ENCODE results near the gene CTSO. TPM values are rescaled to one million over a fixed set of nuclear protein-coding genes. Genes with fewer than 3 reads are reported as not detected.

CTSO gene
- total RNA-seq, 2 donors from 2014 or later: 1.9 to 2.7 TPM

- ATAC-seq (replicated peaks): no peak
- Mint-ChIP-seq H3K27ac (no peak overlapping the region), H3K9me3 (peaks cover 3% of the 10 kb centered on the region), H3K27me3 (peaks cover 17% of the 10 kb centered on the region), H3K36me3 (ENCODE audit: low read depth) (no peaks in the 10 kb centered on the region), H3K4me1 (peaks cover 5% of the 10 kb centered on the region), H3K4me3 (no peak overlapping the region)
Observed at GRCh38 chr4:155966171-155966570, 12.5 kb upstream of the CTSO start.

- Mint-ChIP-seq H3K4me3 (no peak overlapping the region), H3K9me3 (peaks cover 3% of the 10 kb centered on the region), H3K4me1 (peaks cover 5% of the 10 kb centered on the region), H3K27ac (no peak overlapping the region), H3K36me3 (ENCODE audit: low read depth) (no peaks in the 10 kb centered on the region), H3K27me3 (peaks cover 9% of the 10 kb centered on the region)
- ATAC-seq (replicated peaks): no peak
Observed at GRCh38 chr4:155964016-155964891, 10.6 kb upstream of the CTSO start.

GRCh38 chr4:155962767-155963166 lies 9.1 kb upstream of the CTSO start:
- H3K36me3 Mint-ChIP-seq (ENCODE audit: low read depth): no peaks in the 10 kb centered on the region
- H3K4me1 Mint-ChIP-seq: peaks cover 5% of the 10 kb centered on the region
- ATAC-seq (replicated peaks): no peak
- H3K9me3 Mint-ChIP-seq: no peaks in the 10 kb centered on the region
- no peak overlapping the region for H3K27ac Mint-ChIP-seq
- peaks cover 11% of the 10 kb centered on the region for H3K27me3 Mint-ChIP-seq
- H3K4me3 Mint-ChIP-seq: no peak overlapping the region

- H3K36me3 Mint-ChIP-seq (ENCODE audit: low read depth): no peaks in the 10 kb centered on the region
- peaks cover 12% of the 10 kb centered on the region for H3K27me3 Mint-ChIP-seq
- no peak overlapping the region for H3K4me3 Mint-ChIP-seq
Observed at GRCh38 chr4:155961575-155961974, 7.9 kb upstream of the CTSO start.

GRCh38 chr4:155960522-155960921 lies 6.9 kb upstream of the CTSO start:
- Mint-ChIP-seq H3K4me1 (peaks cover 5% of the 10 kb centered on the region), H3K27me3 (peaks cover 12% of the 10 kb centered on the region), H3K36me3 (ENCODE audit: low read depth) (no peaks in the 10 kb centered on the region), H3K9me3 (no peaks in the 10 kb centered on the region), H3K27ac (no peak overlapping the region), H3K4me3 (no peak overlapping the region)
- no peak for ATAC-seq (replicated peaks)

More at GRCh38 chr4:155961575-155961974, 7.9 kb upstream of the CTSO start:
- H3K27ac Mint-ChIP-seq: no peak overlapping the region
- no peaks in the 10 kb centered on the region for H3K9me3 Mint-ChIP-seq
- ATAC-seq (replicated peaks): no peak
- peaks cover 5% of the 10 kb centered on the region for H3K4me1 Mint-ChIP-seq

GRCh38 chr4:155959417-155959816 lies 5.8 kb upstream of the CTSO start:
- H3K36me3 Mint-ChIP-seq (ENCODE audit: low read depth): no peaks in the 10 kb centered on the region
- peaks cover 5% of the 10 kb centered on the region for H3K4me1 Mint-ChIP-seq
- no peaks in the 10 kb centered on the region for H3K9me3 Mint-ChIP-seq
- peaks cover 12% of the 10 kb centered on the region for H3K27me3 Mint-ChIP-seq
- no peak for ATAC-seq (replicated peaks)
- H3K4me3 Mint-ChIP-seq: no peak overlapping the region
- no peak overlapping the region for H3K27ac Mint-ChIP-seq

GRCh38 chr4:155956461-155956860 lies 2.8 kb upstream of the CTSO start:
- H3K4me3 Mint-ChIP-seq: no peak overlapping the region
- no peak for ATAC-seq (replicated peaks)
- H3K27me3 Mint-ChIP-seq: peaks cover 12% of the 10 kb centered on the region
- H3K9me3 Mint-ChIP-seq: no peaks in the 10 kb centered on the region
- H3K27ac Mint-ChIP-seq: no peak overlapping the region
- no peaks in the 10 kb centered on the region for H3K4me1 Mint-ChIP-seq
- H3K36me3 Mint-ChIP-seq (ENCODE audit: low read depth): no peaks in the 10 kb centered on the region

- H3K4me1 Mint-ChIP-seq: no peaks in the 10 kb centered on the region
- ATAC-seq (replicated peaks): no peak
- H3K36me3 Mint-ChIP-seq (ENCODE audit: low read depth): no peaks in the 10 kb centered on the region
- peak overlapping the region; percentile 91 for H3K4me3 Mint-ChIP-seq
- no peak overlapping the region for H3K27ac Mint-ChIP-seq
- no peaks in the 10 kb centered on the region for H3K9me3 Mint-ChIP-seq
- peaks cover 12% of the 10 kb centered on the region for H3K27me3 Mint-ChIP-seq
Observed at GRCh38 chr4:155954939-155955338, 1.3 kb upstream of the CTSO start.

- Mint-ChIP-seq H3K4me1 (no peaks in the 10 kb centered on the region), H3K27me3 (peaks cover 12% of the 10 kb centered on the region), H3K27ac (peak overlapping the region; percentile 97), H3K36me3 (ENCODE audit: low read depth) (no peaks in the 10 kb centered on the region), H3K4me3 (peak overlapping the region; percentile 91), H3K9me3 (no peaks in the 10 kb centered on the region)
- no peak for ATAC-seq (replicated peaks)
Observed at GRCh38 chr4:155954118-155954685, 536 bp upstream of the CTSO start.

- H3K27me3 Mint-ChIP-seq: peaks cover under 1% of the 10 kb centered on the region
- H3K4me1 Mint-ChIP-seq: no peaks in the 10 kb centered on the region
- H3K27ac Mint-ChIP-seq: peak overlapping the region; percentile 97
- no peak for ATAC-seq (replicated peaks)
- no peaks in the 10 kb centered on the region for H3K36me3 Mint-ChIP-seq (ENCODE audit: low read depth)
- H3K4me3 Mint-ChIP-seq: peak overlapping the region; percentile 91
- no peaks in the 10 kb centered on the region for H3K9me3 Mint-ChIP-seq
Observed at GRCh38 chr4:155952501-155952901, 1.2 kb downstream of the CTSO start.

- Mint-ChIP-seq H3K27me3 (no peaks in the 10 kb centered on the region), H3K4me1 (no peaks in the 10 kb centered on the region), H3K36me3 (ENCODE audit: low read depth) (no peaks in the 10 kb centered on the region), H3K9me3 (no peaks in the 10 kb centered on the region), H3K27ac (no peak overlapping the region), H3K4me3 (no peak overlapping the region)
- no peak for ATAC-seq (replicated peaks)
Observed at GRCh38 chr4:155950461-155950860, 3.2 kb downstream of the CTSO start.

GRCh38 chr4:155948541-155948940 lies 5.1 kb downstream of the CTSO start:
- Mint-ChIP-seq H3K4me3 (no peak overlapping the region), H3K36me3 (ENCODE audit: low read depth) (no peaks in the 10 kb centered on the region), H3K4me1 (no peaks in the 10 kb centered on the region), H3K27ac (no peak overlapping the region), H3K9me3 (no peaks in the 10 kb centered on the region), H3K27me3 (no peaks in the 10 kb centered on the region)
- no peak for ATAC-seq (replicated peaks)

- ATAC-seq (replicated peaks): no peak
- Mint-ChIP-seq H3K27me3 (no peaks in the 10 kb centered on the region), H3K36me3 (ENCODE audit: low read depth) (peaks cover 2% of the 10 kb centered on the region), H3K9me3 (no peaks in the 10 kb centered on the region), H3K4me1 (no peaks in the 10 kb centered on the region), H3K4me3 (no peak overlapping the region), H3K27ac (no peak overlapping the region)
Observed at GRCh38 chr4:155946486-155946885, 7.2 kb downstream of the CTSO start.

GRCh38 chr4:155944516-155944915 lies 9.2 kb downstream of the CTSO start:
- H3K27me3 Mint-ChIP-seq: no peaks in the 10 kb centered on the region
- no peak overlapping the region for H3K27ac Mint-ChIP-seq
- H3K36me3 Mint-ChIP-seq (ENCODE audit: low read depth): peaks cover 17% of the 10 kb centered on the region
- H3K4me1 Mint-ChIP-seq: no peaks in the 10 kb centered on the region
- no peak for ATAC-seq (replicated peaks)
- H3K4me3 Mint-ChIP-seq: no peak overlapping the region
- no peaks in the 10 kb centered on the region for H3K9me3 Mint-ChIP-seq

GRCh38 chr4:155943605-155944291 lies 9.9 kb downstream of the CTSO start:
- no peak overlapping the region for H3K4me3 Mint-ChIP-seq
- no peak overlapping the region for H3K27ac Mint-ChIP-seq
- H3K9me3 Mint-ChIP-seq: no peaks in the 10 kb centered on the region
- no peaks in the 10 kb centered on the region for H3K27me3 Mint-ChIP-seq
- H3K4me1 Mint-ChIP-seq: no peaks in the 10 kb centered on the region
- ATAC-seq (replicated peaks): no peak
- peaks cover 19% of the 10 kb centered on the region for H3K36me3 Mint-ChIP-seq (ENCODE audit: low read depth)
